ENCODE results near the gene NGB.
"Not testable (repeated sequence)": the region's sequence is repeated elsewhere in the genome, so short reads cannot be mapped to it uniquely, and the experiment has no call there.

Gene NGB

GRCh38 chr14:77296906-77297305 lies 25.9 kb upstream of the NGB start:
- H3K4me3 ChIP-seq (ENCODE audit: low read length), result no peak overlapping the region
- no peak for TF ChIP-seq CTCF (conservative IDR thresholded peaks at IDR 0.05; ENCODE audit: low read depth, low read length)
- no peak for DNase-seq (ENCODE audit: low read depth)

- DNase-seq (ENCODE audit: low read depth), result no peak
- no peak for TF ChIP-seq CTCF (conservative IDR thresholded peaks at IDR 0.05; ENCODE audit: low read depth, low read length)
- no peak overlapping the region for H3K4me3 ChIP-seq (ENCODE audit: low read length)
These were observed 25.1 kb upstream of the NGB start for GRCh38 chr14:77296155-77296554.

GRCh38 chr14:77290705-77291104 lies 19.7 kb upstream of the NGB start:
- DNase-seq (ENCODE audit: low read depth), result peak; percentile 84
- H3K4me3 ChIP-seq (ENCODE audit: low read length), result no peak overlapping the region
- TF ChIP-seq CTCF (conservative IDR thresholded peaks at IDR 0.05; ENCODE audit: low read depth, low read length), result peak; percentile 44

GRCh38 chr14:77286576-77286975 lies 15.6 kb upstream of the NGB start:
- DNase-seq (ENCODE audit: low read depth), result no peak
- no peak for TF ChIP-seq CTCF (conservative IDR thresholded peaks at IDR 0.05; ENCODE audit: low read depth, low read length)
- H3K4me3 ChIP-seq (ENCODE audit: low read length), result no peak overlapping the region

GRCh38 chr14:77284466-77284865 lies 13.5 kb upstream of the NGB start:
- no peak for DNase-seq (ENCODE audit: low read depth)
- TF ChIP-seq CTCF (conservative IDR thresholded peaks at IDR 0.05; ENCODE audit: low read depth, low read length), result no peak
- no peak overlapping the region for H3K4me3 ChIP-seq (ENCODE audit: low read length)

- no peak for TF ChIP-seq CTCF (conservative IDR thresholded peaks at IDR 0.05; ENCODE audit: low read depth, low read length)
- H3K4me3 ChIP-seq (ENCODE audit: low read length), result no peak overlapping the region
- DNase-seq (ENCODE audit: low read depth), result no peak
These were observed 13.1 kb upstream of the NGB start for GRCh38 chr14:77284066-77284465.

- TF ChIP-seq CTCF (conservative IDR thresholded peaks at IDR 0.05; ENCODE audit: low read depth, low read length), result no peak
- H3K4me3 ChIP-seq (ENCODE audit: low read length), result no peak overlapping the region
- no peak for DNase-seq (ENCODE audit: low read depth)
These were observed 10.9 kb upstream of the NGB start for GRCh38 chr14:77281852-77282410.

- not testable (repeated sequence) for H3K4me3 ChIP-seq (ENCODE audit: low read length); DNase-seq (ENCODE audit: low read depth)
These were observed 9.9 kb upstream of the NGB start for GRCh38 chr14:77280921-77281320.
